Stimulated activated CD8-positive, alpha-beta memory T cell treated with anti-CD3 and anti-CD28 coated beads, Interleukin-7, amount 100 ng/mL, for 48 hours (primary cell): ENCODE results near the gene STARD10.

Experiments used
- DNase-seq, 2 donors: peaks; one replicate each; pipeline ENCODE4 v3.0.0-alpha.2; 2020; ENCODE audit warnings: low read depth in 1 of 2; ENCODE audit errors: extremely low read depth in 1 of 2

Gene STARD10

DNA sequence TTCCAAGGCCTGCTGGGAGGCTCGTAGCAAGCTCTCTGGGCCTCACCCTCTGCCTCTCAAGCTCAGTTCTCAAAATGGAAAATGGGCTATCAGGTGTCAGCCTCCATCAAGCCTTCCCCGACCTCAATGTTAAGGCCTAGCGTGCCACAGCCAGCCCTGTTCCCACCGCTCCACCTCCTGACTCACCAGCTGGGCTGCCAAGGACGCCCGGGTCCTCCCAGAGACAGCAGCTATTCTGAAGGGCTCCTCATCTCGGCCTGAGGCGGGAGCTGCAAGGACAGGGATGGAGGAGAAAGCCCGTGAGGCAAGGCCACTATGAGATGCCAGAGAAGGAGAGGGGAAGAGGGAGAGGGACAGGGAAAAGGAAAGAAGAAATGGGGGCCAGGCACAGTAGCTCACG lies 61.5 kb downstream of the STARD10 start:
- no peak for DNase-seq

DNA sequence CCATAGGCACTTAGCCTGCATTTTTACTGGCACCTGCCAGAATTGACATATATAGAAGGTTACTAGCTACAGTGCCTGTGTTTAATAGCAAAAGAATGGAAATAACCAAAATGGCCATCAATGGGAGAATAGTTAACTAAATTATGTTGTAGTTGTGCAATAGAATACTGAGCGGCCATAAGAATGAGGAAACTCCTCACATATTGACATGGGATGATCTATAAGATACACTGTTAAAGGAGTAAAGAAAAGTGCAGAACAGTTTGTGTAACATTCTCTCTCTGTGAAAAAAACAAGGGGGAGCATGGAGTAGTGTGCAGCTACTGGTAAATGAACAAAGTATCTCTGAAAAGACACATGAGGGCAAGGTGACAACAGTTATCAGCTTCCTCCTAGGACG lies 63.1 kb downstream of the STARD10 start:
- DNase-seq, result no peak

DNA sequence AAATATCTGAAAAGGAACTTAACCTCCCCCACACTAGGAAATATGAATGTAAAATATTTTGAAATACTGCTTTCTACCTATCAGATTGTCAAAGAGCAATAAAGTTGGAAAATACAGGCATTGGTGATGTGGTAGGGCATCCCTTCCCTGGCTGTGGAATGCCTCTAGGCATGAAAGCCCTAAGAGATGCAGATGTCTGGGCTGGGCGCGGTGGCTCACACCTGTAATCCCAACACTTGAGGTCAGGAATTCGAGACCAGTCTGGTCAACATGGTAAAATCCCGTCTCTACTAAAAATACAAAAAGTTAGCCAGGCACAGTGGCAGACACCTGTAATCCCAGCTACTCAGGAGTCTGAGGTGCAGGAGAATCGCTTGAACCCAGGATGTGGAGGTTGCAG lies 63.6 kb downstream of the STARD10 start:
- DNase-seq, result no peak

DNA sequence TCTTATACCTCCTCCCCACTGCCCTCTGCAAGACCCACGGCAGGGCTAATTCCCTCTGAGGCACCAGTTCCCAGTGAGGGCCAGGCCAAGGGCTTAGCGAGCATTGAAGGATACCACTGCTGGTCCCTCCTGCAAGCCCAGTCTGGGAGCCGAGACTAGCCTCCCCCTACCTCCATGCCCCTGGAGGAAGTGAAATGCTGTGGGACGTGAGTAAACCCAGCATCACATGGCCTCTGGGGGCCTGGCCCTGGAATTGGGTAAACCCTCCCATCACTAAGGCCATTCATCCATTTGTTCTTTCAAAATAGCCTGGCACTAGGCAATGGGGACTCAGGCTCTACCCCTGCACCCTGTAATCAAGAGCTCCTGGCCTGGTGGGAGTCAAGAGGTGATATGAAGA lies 66.3 kb downstream of the STARD10 start:
- DNase-seq, result no peak

DNA sequence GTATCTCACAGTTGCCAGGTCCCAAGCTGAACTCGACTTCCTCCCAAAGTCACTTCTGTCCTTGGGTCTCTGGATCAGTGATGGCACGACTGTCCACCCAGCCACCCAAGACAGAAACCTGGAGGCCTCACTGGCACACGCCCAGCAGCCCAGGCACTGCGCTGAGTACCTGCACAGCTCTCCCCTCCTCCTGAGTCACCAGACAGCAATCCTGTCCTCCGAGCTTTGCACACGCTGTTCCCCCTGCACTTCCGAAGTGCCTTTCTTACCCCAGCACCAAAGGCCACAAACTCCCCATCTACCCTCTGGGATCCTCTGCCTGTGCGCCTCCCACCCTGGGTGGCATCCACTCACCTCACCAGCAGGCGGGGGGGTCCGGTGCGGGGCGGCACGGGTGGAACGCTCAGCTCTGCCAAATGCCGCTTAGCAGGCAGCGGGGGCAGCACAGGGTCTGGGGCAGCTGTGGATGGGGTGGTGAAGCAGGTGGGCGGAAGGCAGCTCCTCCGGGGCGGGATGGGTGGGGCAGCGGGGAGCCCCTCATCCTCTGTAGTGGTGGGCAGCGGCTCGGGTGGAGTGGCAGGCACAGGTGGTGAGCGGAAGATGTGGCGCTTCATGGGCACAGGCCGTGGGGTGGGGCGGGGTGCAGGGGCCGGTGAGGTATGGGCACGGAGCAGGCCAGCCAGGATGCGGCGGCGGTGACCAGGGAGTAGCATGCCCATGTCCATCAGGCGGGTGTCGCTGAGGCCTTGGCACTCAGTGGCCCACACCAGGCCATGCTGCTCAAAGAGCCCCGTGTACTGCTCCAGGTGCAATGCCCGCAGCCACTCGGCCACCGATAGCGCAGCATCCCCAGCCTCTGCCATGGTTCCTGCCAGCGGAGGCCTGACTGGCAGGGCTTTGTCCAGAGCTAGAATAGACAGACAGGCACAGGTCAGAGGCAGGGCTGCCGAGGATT lies 67.3 kb downstream of the STARD10 start:
- no peak for DNase-seq

DNA sequence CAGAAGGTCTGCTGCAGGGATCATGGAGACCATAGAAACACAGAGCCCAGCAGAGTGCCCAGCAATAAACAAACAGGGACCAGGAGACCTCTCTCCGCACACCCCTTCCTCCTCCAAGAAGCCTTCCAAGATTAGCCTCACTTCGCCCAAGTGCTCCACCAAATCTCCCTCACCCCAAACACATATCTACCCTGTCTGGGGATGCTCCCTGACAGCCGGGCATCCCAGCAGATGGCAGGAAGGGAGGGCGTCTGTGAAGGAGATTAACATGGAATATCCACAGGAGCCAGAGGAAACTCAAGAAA lies 68.2 kb downstream of the STARD10 start:
- DNase-seq, result no peak

DNA sequence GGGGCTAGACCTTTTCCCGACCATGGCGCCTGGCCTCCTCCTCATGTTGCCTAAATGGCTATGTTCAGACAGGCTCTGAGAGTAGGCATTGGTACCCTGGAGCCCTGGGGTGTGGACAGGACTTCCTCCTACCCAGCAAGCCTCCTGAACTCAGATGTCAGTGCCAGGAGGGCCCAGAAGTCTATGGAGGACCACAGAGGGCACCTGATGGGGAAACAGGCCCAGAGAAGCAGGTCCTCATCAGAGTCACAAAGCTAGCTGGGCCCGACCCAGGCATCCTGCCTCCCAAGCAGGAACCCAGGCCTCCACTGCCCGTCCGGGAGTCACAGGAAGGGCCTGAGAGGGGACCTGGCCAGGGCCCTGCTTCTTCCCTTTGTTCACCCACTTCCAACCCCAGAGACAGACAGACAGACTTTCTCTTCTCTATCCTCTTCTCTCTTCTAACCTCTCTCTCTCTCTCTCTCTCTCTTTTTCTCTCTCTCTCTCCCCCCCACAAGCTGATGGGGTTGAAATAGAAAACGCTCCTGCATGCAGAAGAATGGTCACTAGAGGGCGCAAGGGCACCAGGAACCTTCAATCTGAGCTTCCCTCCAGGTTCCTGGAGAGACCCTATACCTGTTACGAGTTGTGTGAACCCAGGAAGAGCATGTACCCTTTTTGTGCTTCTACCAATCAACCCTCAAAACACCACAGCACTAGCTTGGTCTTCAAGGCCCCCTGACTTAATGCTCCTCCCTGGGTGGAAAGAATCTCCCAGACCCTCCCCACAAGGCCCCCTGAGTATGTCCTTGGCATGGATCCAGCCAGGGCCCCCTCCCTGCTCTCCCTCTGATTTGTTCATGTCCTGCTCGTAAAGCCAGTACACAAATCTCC lies 68.8 kb downstream of the STARD10 start:
- DNase-seq, result peak; percentile 41 to 56

DNA sequence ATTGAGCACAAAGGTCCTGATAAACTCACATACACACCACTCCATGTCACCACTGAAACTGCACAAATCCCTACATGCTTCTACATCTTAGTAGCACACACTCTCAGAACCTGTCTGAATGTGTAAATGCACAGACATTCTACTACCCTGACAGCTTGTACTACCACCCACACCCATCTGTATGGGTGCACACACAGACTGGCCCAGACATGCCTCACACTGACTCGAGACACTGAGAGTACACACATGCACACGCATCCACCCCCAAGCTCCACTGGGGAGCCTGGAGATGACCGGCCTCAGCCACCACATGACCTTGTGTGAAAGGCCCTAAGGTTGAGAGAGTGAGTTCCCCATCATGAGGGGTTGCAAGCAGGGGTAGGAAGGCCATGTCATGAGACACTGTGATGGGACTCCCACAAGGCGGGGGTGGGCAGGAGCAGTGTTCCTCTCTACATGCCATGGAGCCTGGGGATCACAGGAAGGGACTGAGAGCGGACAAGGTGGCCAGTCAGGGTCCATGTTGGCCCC lies 69.8 kb downstream of the STARD10 start:
- no peak for DNase-seq

DNA sequence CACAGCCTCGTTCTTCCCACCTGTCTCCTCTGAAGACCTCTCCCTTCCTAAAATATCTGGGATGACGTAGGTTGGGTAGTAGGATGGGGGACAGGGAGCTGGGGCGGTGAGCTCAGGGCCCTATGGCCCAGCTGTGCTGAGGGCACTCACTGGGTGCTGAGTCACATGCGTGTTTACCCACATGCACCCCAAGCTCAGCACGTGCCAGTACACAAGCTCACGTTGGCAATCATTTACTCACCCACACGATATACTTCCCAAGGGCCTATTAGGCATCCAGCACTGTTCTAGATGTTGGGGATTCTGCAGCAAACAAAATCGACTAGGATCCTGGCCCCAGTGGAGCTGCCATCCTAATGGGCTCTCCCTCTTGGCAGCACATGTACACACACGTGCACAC lies 70.3 kb downstream of the STARD10 start:
- DNase-seq, result no peak

DNA sequence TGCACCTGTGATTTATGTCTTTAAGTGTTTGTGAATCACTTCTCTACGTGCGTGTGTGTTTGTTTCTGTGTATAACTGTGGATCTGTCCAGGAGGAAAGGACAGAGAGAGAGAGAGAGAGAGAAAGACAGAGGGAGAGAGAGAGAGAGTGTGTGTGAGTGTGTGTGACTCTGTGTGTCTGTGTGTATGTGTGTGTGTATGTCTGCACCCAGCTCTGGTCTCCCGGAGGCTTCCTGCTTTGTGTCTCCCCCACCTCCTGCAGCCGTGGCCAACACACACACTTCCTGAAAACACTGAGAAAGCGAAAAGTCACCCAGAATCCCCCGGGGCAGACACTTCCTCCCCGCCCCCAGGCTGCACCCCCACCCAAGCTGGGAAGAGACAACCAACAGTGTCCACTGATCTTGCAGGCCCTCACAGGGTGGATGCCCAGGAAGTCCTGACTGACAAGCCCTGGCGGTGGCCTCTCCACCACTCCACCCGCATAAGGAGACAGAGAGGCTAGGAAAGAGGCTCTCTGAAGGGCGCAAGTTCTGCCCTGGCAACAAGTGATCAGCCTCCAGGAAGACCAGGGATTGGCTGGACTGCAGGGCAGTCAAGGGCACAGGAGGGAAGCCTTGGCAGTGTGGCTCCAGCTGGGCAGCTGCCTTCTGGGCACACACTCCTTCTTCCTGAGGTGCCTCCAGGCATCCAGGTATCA lies 71.6 kb downstream of the STARD10 start:
- peak; percentile 66 to 73 for DNase-seq

DNA sequence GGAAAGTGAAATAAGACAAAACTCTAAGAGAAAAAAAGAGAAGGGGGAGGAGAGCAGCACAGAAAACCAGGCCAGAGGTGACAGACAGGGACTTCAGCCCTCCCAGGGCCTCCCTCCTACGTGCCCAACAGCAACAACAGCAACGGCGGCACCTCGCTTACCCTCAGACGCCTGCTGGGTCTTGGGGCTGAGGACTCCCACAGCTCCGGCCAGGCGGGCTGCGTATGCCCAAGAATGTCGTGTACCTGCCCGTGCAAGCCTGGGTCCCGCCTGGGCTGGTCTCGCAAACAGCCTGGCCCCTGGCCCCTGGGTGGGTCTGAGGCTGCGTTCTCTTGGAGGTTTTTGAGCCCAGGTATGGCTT lies 72.2 kb downstream of the STARD10 start:
- peak in 1 of 2 donors; percentile 15 for DNase-seq

DNA sequence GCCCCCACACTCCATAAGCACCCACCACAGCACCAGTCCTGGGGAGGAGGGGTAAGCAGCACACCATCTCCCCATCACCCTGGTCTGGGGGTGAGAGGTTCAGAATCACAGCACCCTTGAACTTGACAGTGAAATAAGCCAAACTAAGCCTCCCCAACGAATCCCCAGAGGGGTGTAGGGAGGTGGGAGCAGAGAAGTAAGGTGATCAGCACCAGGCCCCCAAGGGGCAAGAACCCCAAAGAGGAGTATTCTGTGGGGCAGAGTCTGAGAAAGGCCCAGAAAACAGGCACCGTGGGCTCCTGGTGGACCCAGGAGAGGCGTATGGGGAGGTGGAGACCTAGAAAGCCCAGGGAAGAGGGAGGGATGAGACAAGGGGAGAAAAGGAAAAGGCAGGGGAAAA lies 72.6 kb downstream of the STARD10 start:
- DNase-seq, result no peak

DNA sequence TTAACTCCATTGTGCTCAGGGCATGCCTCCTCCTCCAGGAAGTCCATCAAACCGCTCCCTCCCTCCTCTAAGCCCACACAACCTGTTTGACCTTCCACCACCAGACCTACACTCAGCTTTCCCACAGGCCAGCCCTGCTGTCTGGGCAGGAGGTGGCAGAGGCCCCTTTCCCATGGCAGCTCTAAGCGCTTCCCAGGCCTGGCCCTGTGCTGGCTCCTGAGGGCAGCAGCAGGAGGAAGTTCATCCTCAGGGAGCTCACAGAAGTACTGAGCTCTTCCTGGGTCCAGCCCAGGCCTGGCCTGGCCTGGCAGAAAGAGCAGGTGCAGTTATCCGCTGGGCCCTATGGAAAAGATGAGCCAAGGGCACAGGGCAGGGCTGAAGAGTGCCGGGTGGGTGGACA lies 73.1 kb downstream of the STARD10 start:
- no peak for DNase-seq

DNA sequence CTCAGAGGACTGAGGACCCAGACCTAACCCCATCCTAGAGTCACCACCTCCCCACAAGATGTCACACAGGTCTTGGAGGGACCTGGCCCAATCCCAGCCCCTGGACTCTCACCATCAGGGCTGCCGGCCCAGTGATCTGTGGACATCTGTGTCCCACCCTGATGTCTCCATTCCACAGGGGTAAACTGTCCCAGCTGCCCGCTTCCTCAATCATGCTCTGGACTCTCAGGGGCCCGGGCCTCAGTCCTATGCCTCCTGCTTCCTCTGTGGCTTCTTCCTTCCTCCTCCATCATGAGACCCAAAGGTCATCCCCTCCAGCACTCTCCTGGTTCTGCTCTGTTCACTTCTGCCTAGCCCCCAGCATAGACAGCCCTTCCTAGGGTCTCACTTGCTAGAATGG lies 73.8 kb downstream of the STARD10 start:
- DNase-seq, result no peak

DNA sequence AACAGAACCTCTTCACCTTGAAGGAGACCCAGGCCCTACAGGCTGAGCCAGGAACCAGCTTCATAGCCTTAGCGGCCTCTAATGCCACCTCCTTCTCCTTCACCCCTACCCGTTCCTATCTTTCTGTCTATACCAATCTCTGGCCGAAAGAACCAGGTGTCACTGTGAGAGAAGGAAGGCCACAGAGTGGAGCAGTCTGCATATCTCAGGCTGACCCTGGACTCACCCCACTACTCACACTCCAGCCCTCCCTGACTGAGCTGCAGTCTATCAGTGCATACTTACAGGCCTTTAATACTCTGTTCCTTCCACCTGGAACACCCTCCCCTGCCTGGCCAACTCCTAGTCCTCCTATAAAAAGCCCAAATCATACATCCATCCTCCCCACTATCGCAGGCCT lies 74.3 kb downstream of the STARD10 start:
- DNase-seq, result no peak

DNA sequence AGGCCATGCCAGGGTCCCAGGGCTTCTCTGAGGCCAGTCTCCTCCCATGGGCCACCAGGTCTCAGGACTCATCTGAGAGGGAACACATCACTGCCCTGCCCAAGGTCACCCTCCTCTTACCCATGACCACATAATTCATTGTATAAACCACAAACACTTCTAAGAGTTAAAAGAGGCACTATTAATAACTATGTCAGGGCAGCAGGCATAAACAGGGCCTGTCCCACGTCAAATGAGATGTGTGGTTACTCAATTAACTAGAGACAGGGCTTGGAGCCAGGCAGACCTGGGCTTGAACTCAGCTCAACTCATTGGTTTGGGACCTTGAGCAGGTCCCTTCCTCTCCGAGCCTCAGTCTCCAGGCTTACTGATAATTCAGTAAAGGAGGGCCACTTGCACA lies 74.7 kb downstream of the STARD10 start:
- DNase-seq, result no peak

DNA sequence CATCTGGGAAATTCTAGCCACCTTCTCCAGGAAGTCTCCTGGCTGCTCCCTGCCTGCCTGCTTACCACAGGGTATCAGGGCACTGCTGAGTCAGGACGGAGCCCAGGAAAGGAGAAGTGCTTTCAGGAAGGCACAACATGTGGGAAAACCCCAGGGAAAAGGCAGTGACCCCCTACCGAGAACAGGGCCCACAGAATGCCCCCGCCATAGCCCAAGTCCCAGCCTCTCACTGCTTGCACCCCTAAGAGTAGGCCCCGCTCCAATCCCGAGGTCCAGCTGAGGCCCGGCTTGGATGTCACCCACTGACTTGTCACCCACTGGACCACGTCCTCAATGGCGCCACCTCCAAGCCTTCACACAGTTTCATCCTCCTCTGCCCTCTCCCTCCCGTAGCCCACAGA lies 75.7 kb downstream of the STARD10 start:
- DNase-seq, result no peak

DNA sequence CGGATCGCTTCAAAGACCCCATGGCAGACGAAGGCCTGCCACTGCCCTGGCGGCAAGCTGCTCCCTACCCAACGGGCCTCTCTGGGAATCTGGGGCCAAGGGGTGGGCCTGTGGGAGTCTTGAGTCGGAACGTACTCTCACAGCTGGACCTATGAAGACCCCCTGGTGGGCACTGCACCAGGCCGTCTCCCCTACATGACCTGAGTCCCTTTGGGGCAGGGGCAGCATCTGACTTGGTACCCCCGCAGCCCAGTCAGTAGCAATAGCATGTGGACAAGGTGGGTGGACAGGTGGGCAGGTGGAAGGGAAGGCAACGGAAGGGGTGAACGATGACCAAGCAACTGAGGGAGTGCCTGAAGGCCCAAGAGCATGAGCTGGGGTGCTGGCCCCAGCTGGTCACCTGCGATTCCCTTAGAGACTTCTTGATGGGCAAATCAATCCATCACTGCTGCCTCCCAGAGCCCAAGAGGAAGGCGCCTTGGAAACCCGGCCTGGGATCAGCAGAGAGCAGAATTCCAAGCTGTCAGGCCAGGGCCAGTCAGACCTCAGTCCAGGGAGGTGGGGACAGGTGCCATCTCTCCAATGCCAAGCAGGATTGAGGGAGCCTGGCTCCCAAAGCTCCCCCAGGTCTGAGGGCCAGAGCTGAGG lies 76.9 kb downstream of the STARD10 start:
- DNase-seq, result no peak

DNA sequence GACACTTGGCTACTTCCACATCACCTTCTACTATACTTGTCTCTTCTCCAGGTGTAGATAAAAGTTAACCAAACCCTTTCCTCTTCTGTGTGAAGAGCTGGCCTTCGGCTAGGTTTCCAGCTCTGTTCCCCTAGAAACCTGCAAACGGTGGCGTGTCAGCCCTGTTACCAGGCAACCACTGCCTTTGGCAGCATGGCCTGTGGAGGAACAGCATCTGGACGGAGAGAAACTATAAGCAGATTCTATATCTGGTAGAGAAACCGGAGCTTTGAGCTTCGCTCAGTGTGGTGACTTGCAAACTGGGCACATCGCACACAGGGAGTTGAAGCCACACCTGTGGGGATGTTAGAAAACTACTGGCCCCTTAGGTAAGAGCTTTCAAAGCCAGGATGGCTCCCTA lies 77.6 kb downstream of the STARD10 start:
- DNase-seq, result no peak

DNA sequence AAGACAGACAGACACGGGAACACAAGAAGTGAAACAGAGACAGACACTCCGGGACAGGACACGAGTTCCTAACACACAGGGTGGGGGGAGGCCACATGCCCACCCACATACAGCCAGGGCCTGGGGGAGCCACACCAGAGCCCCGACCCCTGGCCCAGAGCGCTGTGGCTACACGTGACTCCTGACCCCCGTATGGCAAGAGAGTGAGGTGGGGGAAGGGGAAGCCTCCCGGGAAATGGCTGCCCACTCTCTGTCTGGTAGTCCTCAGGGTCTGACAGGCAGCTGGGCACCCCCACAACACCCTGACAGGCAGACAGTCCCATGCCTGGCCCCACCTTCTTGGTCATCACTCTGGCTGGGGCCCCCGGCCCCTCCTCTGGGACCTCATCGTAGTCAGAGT lies 81.0 kb downstream of the STARD10 start:
- DNase-seq, result no peak
